Kidney epithelial cell (primary cell): ENCODE results near the gene ELF5. TPM values are rescaled to one million over a fixed set of nuclear protein-coding genes. Genes with fewer than 3 reads are reported as not detected.

ENCODE experiments used
- DNase-seq: peaks from one replicate; pipeline ENCODE4 v3.0.0-alpha.2; 2010; ENCODE audit warnings: low read depth
- H3K27me3 ChIP-seq: 2 replicates; pipeline ENCODE4 v1.6.0; 2011; ENCODE audit warnings: low read length; ENCODE audit not compliant: control insufficient read depth, insufficient read depth
- H3K36me3 ChIP-seq: 2 replicates; pipeline ENCODE4 v1.5.1; 2011; ENCODE audit warnings: low read length; ENCODE audit not compliant: control insufficient read depth, insufficient read depth
- H3K4me3 ChIP-seq: 2 replicates; pipeline ENCODE4 v1.5.1; 2011; ENCODE audit warnings: low read depth, mild to moderate bottlenecking, control low read depth, low read length
- total RNA-seq: library from RNA; depleted of rRNA; stranded (reverse); fragments of >200 nt; gene quantifications from 2 replicates; pipeline ENCODE4 v1.2.3, GENCODE V29; 2015
- TF ChIP-seq, protein P1 (sequence below): IDR thresholded peaks from 2 replicates; pipeline ENCODE4 v1.5.1; 2011; ENCODE audit warnings: mild to moderate bottlenecking, moderate library complexity, low read length, control low read depth, inconsistent platforms; ENCODE audit not compliant: insufficient read depth, poor library complexity, severe bottlenecking

The ELF5 gene
- total RNA-seq, 1 donor from 2014 or later = not detected

GRCh38 chr11:34478845-34479663, 34.5 kb downstream of the ELF5 start:
- Histone ChIP-seq H3K36me3 (no peaks in the 10 kb centered on the region), H3K4me3 (no peak overlapping the region), H3K27me3 (no peaks in the 10 kb centered on the region)
- TF ChIP-seq, protein P1, sequence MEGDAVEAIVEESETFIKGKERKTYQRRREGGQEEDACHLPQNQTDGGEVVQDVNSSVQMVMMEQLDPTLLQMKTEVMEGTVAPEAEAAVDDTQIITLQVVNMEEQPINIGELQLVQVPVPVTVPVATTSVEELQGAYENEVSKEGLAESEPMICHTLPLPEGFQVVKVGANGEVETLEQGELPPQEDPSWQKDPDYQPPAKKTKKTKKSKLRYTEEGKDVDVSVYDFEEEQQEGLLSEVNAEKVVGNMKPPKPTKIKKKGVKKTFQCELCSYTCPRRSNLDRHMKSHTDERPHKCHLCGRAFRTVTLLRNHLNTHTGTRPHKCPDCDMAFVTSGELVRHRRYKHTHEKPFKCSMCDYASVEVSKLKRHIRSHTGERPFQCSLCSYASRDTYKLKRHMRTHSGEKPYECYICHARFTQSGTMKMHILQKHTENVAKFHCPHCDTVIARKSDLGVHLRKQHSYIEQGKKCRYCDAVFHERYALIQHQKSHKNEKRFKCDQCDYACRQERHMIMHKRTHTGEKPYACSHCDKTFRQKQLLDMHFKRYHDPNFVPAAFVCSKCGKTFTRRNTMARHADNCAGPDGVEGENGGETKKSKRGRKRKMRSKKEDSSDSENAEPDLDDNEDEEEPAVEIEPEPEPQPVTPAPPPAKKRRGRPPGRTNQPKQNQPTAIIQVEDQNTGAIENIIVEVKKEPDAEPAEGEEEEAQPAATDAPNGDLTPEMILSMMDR = no peak
- DNase-seq = no peak

DNA sequence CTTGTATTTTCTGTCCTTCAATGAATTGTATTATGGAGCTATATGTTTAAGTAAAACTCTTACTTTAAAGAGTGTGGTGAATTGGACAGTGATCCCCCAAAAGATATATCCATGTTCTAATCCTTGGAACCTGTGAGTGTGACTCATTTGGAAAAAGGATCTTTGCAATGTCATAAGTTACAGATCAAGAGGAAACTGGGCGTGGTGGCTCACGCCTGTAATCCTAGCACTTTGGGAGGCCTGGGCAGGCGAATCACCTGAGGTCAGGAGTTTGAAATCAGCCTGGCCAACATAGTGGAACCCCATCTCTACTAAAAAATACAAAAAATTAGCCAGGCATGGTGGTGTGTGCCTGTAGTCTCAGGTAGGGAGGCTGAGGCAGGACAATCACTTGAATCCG, 36.7 kb downstream of the ELF5 start:
- TF ChIP-seq, protein P1 = no peak
- H3K36me3 ChIP-seq = no peaks in the 10 kb centered on the region
- H3K4me3 ChIP-seq = no peak overlapping the region
- DNase-seq = no peak
- no peaks in the 10 kb centered on the region for H3K27me3 ChIP-seq

DNA sequence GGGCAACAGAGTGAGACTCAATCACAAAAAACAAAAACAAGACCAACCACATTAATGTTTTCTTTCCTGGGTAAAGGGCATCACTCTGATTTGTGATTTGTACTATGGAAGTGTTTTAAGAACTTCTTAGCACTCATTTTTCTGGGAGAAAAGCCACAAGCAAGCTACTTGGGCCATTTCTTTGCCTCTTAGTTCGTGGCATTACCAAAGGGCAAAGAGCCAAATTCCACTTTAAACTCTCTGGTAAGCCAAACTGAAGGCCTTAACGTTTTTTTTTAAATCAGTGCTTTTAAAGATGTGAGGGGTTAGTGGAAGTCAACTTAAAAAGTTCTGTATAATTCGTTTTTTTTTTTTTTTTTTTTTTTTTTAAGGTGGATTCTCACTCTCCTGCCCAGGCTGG, 37.9 kb downstream of the ELF5 start:
- no peak for DNase-seq
- H3K27me3 ChIP-seq = no peaks in the 10 kb centered on the region
- H3K4me3 ChIP-seq = no peak overlapping the region
- no peaks in the 10 kb centered on the region for H3K36me3 ChIP-seq
- TF ChIP-seq, protein P1 = no peak

GRCh38 chr11:34473603-34474169, 39.9 kb downstream of the ELF5 start:
- no peak overlapping the region for H3K4me3 ChIP-seq
- no peak for DNase-seq
- no peaks in the 10 kb centered on the region for H3K36me3 ChIP-seq
- TF ChIP-seq, protein P1 = no peak
- no peaks in the 10 kb centered on the region for H3K27me3 ChIP-seq

DNA sequence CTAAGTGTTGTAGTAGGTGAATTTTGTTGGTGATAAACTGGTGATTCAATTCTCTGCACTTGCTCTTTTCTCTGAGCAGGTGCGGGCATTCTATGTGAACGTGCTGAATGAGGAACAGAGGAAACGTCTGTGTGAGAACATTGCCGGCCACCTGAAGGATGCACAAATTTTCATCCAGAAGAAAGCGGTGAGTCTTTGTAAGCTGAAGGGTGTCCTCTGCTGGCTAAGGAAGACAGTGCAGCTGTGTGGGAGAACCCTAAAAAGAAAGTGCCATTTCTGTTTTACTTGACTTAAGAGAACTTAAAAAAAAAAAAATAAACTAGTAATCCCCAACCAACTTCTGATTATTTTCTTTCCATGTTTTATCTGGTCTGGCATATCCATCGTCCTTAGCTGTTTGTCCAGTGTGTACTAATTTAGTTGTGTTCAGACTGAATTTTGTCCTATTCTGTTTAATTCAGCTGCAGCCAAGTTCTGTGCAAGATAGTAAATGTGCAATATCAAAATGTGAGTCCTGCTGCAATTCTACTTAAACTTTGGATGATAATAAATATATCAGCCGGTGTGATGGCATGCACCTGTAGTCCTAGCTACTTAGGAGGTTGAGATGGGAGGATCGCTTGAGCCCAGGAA, 45.3 kb downstream of the ELF5 start:
- no peaks in the 10 kb centered on the region for H3K27me3 ChIP-seq
- no peak for DNase-seq
- no peak overlapping the region for H3K4me3 ChIP-seq
- H3K36me3 ChIP-seq = peaks cover 1% of the 10 kb centered on the region
- TF ChIP-seq, protein P1 = peak; percentile 68
